Caco-2 (cell line): Measurements from ENCODE around the gene WASHC4. TPM values are rescaled to one million over a fixed set of nuclear protein-coding genes. Genes with fewer than 3 reads are reported as not detected.

Source experiments
- BruUV-seq: library from RNA; stranded (reverse); fragments of 400-500 nt; replicated peaks from 2 replicates; lab custom pipeline; 2021; lab: Mats Ljungman, UMichigan
- CTCF ChIA-PET: fragments of 300-600 bp; sonication (Branson Sonifier 250); formaldehyde crosslinking; loops from one replicate; lab custom pipeline; 2022; ENCODE audit warnings: antibody characterized with exemption; lab: Charles Lee
- POLR2A ChIA-PET: fragments of 300-600 bp; sonication (Branson Sonifier 250); formaldehyde crosslinking; loops from one replicate; lab custom pipeline; 2022; ENCODE audit warnings: antibody characterized with exemption; lab: Charles Lee
- DNase-seq, 2 experiments: peaks; one replicate each; pipeline versions ENCODE4 v3.0.0 to v3.0.0-alpha.2; 2020 to 2022
- H3K27me3 ChIP-seq: replicated peaks from 2 replicates; pipeline ENCODE4 v1.6.0; 2011; ENCODE audit warnings: low read length; ENCODE audit not compliant: control insufficient read depth, insufficient read depth
- H3K36me3 ChIP-seq: 2 replicates; pipeline ENCODE4 v1.5.1; 2011; ENCODE audit warnings: low read length; ENCODE audit not compliant: control insufficient read depth, insufficient read depth
- H3K4me1 ChIP-seq: fragments of 250-450 bp; sonication (Bioruptor Pico); 2 replicates; pipeline ENCODE4 v1.5.1; 2020; ENCODE audit warnings: mild to moderate bottlenecking
- H3K4me3 ChIP-seq: 2 replicates; pipeline ENCODE4 v1.5.1; 2011; ENCODE audit warnings: low read depth, mild to moderate bottlenecking, control low read depth, low read length
- H3K9me3 ChIP-seq: fragments of 250-450 bp; sonication (Bioruptor Pico); 2 replicates; pipeline ENCODE4 v1.5.1; 2020; ENCODE audit warnings: mild to moderate bottlenecking, moderate library complexity
- H3K27ac Mint-ChIP-seq: one replicate; pipeline ENCODE4 v1.8.0; 2022; ENCODE audit warnings: mixed read lengths; ENCODE audit not compliant: unreplicated experiment
- H3K27me3 Mint-ChIP-seq: one replicate; pipeline ENCODE4 v1.8.0; 2022; ENCODE audit warnings: mixed read lengths; ENCODE audit not compliant: insufficient read depth, unreplicated experiment
- H3K36me3 Mint-ChIP-seq: one replicate; pipeline ENCODE4 v1.8.0; 2022; ENCODE audit warnings: mild to moderate bottlenecking, mixed read lengths; ENCODE audit not compliant: insufficient read depth, unreplicated experiment
- H3K4me1 Mint-ChIP-seq: one replicate; pipeline ENCODE4 v1.8.0; 2022; ENCODE audit warnings: low read depth, mixed read lengths; ENCODE audit not compliant: unreplicated experiment
- H3K4me3 Mint-ChIP-seq: one replicate; pipeline ENCODE4 v1.8.0; 2022; ENCODE audit warnings: mild to moderate bottlenecking, moderate library complexity, mixed read lengths; ENCODE audit not compliant: unreplicated experiment
- H3K9me3 Mint-ChIP-seq: one replicate; pipeline ENCODE4 v1.8.0; 2022; ENCODE audit warnings: mixed read lengths; ENCODE audit not compliant: unreplicated experiment
- intact Hi-C: fragments of 100-400 bp; cut with micrococcal nuclease; formaldehyde crosslinking; loops from one replicate; pipeline ENCODE4 v1.10.0; 2022; ENCODE audit not compliant: unreplicated experiment
- total RNA-seq: library from RNA; stranded (reverse); gene quantifications from 2 replicates; pipeline ENCODE4 v1.2.3, GENCODE V29; 2022
- TF ChIP-seq, protein P1 (sequence below), 2 experiments: fragments of 200-600 bp in 1 of 2; IDR thresholded peaks; 1 replicate in 1 of 2; 2 replicates in 1 of 2; pipeline versions ENCODE4 v1.5.1 to v1.8.0; 2011 to 2022; ENCODE audit warnings: antibody characterized with exemption in 1 of 2, control low read depth in 1 of 2, inconsistent platforms in 1 of 2, low read depth in 1 of 2, low read length in 1 of 2, mild to moderate bottlenecking in 1 of 2, moderate library complexity in 1 of 2; ENCODE audit not compliant: insufficient read depth in 1 of 2, severe bottlenecking in 1 of 2, unreplicated experiment in 1 of 2

Gene WASHC4
- total RNA-seq, 1 experiment from 2014 or later, result 41.0 TPM

DNA sequence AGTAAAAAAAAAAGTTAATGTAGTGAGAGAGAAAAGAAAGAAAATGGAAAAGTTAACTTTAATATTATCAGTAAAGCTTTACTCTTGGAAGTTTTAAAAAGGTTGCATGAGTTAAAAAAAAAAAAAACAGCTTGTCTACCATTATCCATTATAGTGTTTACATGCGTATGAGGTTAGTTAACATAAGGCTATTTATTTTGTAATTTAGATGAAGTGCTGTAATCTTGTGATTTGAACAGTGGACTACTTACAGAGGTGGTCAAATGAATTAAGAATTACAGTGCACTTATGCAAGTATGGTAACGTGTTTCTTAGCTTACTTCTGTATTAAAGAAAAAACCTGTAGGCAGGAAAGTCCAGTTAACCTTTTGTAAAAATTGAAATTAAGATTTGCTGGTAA, 30.7 kb downstream of the WASHC4 start:
- no peak for DNase-seq
- no peaks in the 10 kb centered on the region for H3K4me1 Mint-ChIP-seq
- TF ChIP-seq, protein P1, sequence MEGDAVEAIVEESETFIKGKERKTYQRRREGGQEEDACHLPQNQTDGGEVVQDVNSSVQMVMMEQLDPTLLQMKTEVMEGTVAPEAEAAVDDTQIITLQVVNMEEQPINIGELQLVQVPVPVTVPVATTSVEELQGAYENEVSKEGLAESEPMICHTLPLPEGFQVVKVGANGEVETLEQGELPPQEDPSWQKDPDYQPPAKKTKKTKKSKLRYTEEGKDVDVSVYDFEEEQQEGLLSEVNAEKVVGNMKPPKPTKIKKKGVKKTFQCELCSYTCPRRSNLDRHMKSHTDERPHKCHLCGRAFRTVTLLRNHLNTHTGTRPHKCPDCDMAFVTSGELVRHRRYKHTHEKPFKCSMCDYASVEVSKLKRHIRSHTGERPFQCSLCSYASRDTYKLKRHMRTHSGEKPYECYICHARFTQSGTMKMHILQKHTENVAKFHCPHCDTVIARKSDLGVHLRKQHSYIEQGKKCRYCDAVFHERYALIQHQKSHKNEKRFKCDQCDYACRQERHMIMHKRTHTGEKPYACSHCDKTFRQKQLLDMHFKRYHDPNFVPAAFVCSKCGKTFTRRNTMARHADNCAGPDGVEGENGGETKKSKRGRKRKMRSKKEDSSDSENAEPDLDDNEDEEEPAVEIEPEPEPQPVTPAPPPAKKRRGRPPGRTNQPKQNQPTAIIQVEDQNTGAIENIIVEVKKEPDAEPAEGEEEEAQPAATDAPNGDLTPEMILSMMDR (IDR thresholded peaks at IDR 0.05; ENCODE audit: insufficient read depth in 1 of 2, low read depth in 1 of 2, low read length in 1 of 2, severe bottlenecking in 1 of 2, unreplicated experiment in 1 of 2), result no peak
- H3K4me3 ChIP-seq, result no peak overlapping the region
- peaks cover 1% of the 10 kb centered on the region for H3K36me3 ChIP-seq
- intact Hi-C loops, result no loop called here
- CTCF ChIA-PET, result no interaction called here
- POLR2A ChIA-PET, result no interaction called here
- H3K36me3 Mint-ChIP-seq, result peaks cover 54% of the 10 kb centered on the region
- no peaks in the 10 kb centered on the region for H3K9me3 Mint-ChIP-seq
- H3K27me3 Mint-ChIP-seq, result no peaks in the 10 kb centered on the region
- no peaks in the 10 kb centered on the region for H3K27me3 ChIP-seq
- H3K4me1 ChIP-seq, result no peaks in the 10 kb centered on the region
- H3K4me3 Mint-ChIP-seq, result no peak overlapping the region
- no TSS peak for BruUV-seq
- no peaks in the 10 kb centered on the region for H3K9me3 ChIP-seq
- no peak overlapping the region for H3K27ac Mint-ChIP-seq

DNA sequence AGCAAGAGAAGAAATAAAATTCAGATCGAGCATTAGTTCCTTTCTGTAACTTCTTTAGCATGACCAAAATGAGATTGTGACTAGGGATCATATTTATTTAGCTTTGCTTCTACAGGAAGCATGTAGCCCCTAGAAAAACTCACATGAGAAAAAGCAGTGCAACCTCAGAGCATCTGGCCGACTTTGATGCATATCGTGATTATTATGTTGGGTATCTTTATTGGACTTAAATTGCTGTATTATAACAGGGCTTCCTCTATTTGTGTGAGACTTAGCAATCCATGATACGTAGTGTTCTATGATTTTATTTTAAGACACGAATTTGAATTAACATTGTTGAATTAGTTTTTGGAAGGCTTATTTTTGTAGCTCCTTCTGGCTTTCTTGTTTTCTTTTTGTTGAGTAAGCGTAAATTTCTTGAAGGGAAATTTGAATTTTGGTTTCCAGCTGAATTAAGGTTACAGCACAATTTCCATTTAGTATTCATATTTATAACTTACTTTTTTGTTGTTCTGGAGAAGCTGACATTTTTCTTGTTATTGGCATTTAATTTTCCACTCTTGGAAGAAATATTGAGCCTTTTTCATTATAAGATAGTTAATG, 33.9 kb downstream of the WASHC4 start:
- intact Hi-C loops, result no loop called here
- no peak overlapping the region for H3K4me3 Mint-ChIP-seq
- H3K36me3 ChIP-seq, result peaks cover 1% of the 10 kb centered on the region
- H3K9me3 ChIP-seq, result no peaks in the 10 kb centered on the region
- H3K9me3 Mint-ChIP-seq, result no peaks in the 10 kb centered on the region
- no peaks in the 10 kb centered on the region for H3K27me3 Mint-ChIP-seq
- no peaks in the 10 kb centered on the region for H3K4me1 Mint-ChIP-seq
- ChIA-PET CTCF (no interaction called here), POLR2A (no interaction called here)
- peaks cover 44% of the 10 kb centered on the region for H3K36me3 Mint-ChIP-seq
- no peaks in the 10 kb centered on the region for H3K27me3 ChIP-seq
- H3K4me3 ChIP-seq, result no peak overlapping the region
- BruUV-seq, result no TSS peak
- no peak for DNase-seq
- TF ChIP-seq, protein P1 (IDR thresholded peaks at IDR 0.05; ENCODE audit: insufficient read depth in 1 of 2, low read depth in 1 of 2, low read length in 1 of 2, severe bottlenecking in 1 of 2, unreplicated experiment in 1 of 2), result no peak
- H3K27ac Mint-ChIP-seq, result no peak overlapping the region
- no peaks in the 10 kb centered on the region for H3K4me1 ChIP-seq

DNA sequence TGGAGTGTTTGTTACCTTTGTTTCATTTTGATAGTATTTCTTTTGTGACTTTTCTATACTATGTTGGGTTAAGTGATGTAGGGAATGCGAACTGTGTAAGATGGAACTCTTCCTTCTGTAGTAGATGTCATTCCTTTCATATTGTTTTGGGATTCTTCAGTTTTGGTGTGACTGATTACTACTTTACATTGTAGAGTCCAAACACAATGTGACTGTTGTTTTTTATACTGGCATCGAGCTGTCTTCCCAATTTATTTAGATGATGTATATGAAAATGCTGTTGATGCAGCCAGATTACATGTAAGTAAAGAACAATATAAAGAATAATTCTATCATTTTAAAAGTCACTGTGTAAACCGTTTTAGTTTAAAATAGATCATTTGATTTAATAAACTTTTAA, 34.7 kb downstream of the WASHC4 start:
- Mint-ChIP-seq H3K27me3 (no peaks in the 10 kb centered on the region), H3K4me1 (no peaks in the 10 kb centered on the region), H3K4me3 (no peak overlapping the region), H3K9me3 (no peaks in the 10 kb centered on the region), H3K36me3 (peaks cover 44% of the 10 kb centered on the region), H3K27ac (no peak overlapping the region)
- CTCF ChIA-PET, result no interaction called here
- POLR2A ChIA-PET, result no interaction called here
- TF ChIP-seq, protein P1 (IDR thresholded peaks at IDR 0.05; ENCODE audit: insufficient read depth in 1 of 2, low read depth in 1 of 2, low read length in 1 of 2, severe bottlenecking in 1 of 2, unreplicated experiment in 1 of 2), result no peak
- Histone ChIP-seq H3K36me3 (no peaks in the 10 kb centered on the region), H3K4me3 (no peak overlapping the region), H3K27me3 (no peaks in the 10 kb centered on the region), H3K4me1 (no peaks in the 10 kb centered on the region), H3K9me3 (no peaks in the 10 kb centered on the region)
- BruUV-seq, result no TSS peak
- DNase-seq, result no peak
- intact Hi-C loops, result no loop called here
